Rectal smooth muscle tissue (tissue), 1 donor: Measurements from ENCODE around the gene BMAL1.

Source experiments
- H3K27ac ChIP-seq: one replicate; pipeline ENCODE4 v1.7.0; 2013; ENCODE audit warnings: low read depth, low read length, inconsistent platforms
- H3K27me3 ChIP-seq: one replicate; pipeline ENCODE4 v1.7.0; 2013; ENCODE audit warnings: low read length; ENCODE audit not compliant: control insufficient read depth, insufficient read depth
- H3K36me3 ChIP-seq: one replicate; pipeline ENCODE4 v1.7.0; 2013; ENCODE audit warnings: low read length; ENCODE audit not compliant: control insufficient read depth, insufficient read depth
- H3K4me1 ChIP-seq: one replicate; pipeline ENCODE4 v1.7.0; 2013; ENCODE audit warnings: low read length; ENCODE audit not compliant: control insufficient read depth, insufficient read depth
- H3K4me3 ChIP-seq: one replicate; pipeline ENCODE4 v1.7.0; 2013; ENCODE audit warnings: low read length
- H3K9ac ChIP-seq: one replicate; pipeline ENCODE4 v1.7.0; 2013; ENCODE audit warnings: low read length

Gene BMAL1

DNA sequence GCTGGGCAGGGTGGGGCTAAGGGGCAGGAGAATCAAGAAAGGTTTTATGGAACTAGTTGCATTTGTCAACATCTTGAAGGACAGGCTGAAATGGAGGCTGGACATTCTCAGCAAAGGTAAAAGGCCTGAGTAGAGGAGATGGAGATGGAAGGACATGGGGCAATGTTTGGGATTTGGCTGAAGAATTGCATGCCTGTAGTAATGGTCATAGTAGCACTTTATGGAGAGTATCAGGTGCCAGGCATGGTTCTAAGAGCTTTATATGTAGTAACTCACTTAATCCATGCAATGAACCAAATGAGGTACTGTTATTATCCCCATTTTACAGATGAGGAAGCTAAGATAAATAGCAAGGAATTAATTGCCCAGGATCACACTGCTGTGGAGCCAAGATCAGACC lies 23.9 kb downstream of the BMAL1 start:
- no peak overlapping the region for H3K4me3 ChIP-seq
- no peak overlapping the region for H3K27ac ChIP-seq
- H3K9ac ChIP-seq, result no peak overlapping the region
- no peaks in the 10 kb centered on the region for H3K4me1 ChIP-seq
- H3K36me3 ChIP-seq, result no peaks in the 10 kb centered on the region
- no peaks in the 10 kb centered on the region for H3K27me3 ChIP-seq

DNA sequence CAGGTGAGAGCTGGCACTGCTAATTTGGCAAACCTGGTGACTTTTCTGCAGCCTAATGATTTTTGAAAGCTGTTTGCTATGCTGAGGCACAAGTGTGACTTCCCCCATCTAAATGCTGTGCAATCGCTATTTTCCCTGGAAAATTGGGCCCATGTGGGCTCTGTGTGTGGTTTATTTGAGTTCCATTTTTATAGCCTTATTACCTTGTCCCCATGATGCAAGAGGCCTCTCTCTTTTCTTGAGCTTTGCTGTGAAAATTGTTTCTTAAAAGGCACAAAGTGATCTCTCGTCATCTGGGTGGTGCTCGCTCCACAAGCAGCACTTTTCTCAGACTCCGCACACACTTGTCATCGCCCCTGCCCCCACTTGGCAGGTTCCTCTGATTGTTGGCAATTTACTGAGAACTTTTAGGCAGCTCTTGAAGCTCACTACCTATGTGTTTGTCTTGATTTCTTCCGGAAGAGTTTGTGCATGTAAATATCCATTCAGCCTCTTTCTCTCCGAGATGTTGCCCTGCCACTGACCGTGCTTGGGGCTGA lies 24.9 kb downstream of the BMAL1 start:
- Histone ChIP-seq H3K36me3 (no peaks in the 10 kb centered on the region), H3K27me3 (no peaks in the 10 kb centered on the region), H3K4me1 (no peaks in the 10 kb centered on the region), H3K27ac (no peak overlapping the region), H3K9ac (no peak overlapping the region), H3K4me3 (no peak overlapping the region)

DNA sequence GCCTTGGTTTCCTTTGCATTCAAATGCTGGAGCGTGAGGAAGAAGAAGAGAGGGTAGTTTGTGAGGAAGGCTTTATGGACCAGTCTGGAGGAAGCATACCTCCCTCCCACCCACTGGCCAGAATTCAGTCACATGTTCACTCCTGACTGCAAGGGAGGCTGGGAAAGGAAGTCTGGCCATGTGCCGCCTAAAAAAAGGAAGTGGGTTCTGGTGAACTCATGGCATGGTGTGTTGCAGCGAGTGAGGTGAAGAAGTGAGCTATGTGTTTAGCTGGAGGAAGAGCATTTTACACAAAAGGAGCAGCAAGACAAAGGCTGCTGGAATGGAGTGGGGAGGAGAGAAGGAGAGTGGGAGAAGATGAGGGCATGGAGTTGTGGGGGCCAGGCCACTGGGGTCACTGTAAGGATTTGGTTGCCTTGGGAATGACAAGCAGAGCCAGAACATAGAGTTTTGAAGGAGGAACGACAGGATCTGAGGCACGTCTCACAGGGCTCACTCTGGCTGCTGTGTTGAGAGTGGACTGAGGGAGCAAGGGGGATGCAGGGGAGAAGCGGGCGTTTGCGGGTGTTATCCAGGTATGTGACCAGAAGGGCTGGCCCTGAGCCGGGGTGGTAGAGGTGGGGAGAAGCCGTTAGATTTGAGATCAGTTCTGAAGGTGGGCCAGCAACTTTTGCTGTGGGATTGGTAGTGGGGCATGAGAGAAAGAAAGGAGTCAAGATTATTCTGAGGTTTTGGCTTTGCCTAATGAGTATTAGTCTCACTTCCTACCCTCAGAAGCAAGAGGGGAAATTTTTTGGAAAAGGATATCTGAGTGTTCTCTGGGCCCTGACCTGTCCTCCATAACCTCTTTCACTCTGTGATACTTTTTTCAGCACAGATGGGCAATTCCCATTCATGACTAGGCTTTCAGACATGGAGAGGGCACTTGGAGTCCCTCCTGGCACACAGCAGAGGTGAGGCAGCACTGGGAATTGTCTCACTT lies 26.4 kb downstream of the BMAL1 start:
- no peaks in the 10 kb centered on the region for H3K36me3 ChIP-seq
- no peaks in the 10 kb centered on the region for H3K27me3 ChIP-seq
- H3K4me1 ChIP-seq, result no peaks in the 10 kb centered on the region
- H3K27ac ChIP-seq, result no peak overlapping the region
- H3K9ac ChIP-seq, result no peak overlapping the region
- no peak overlapping the region for H3K4me3 ChIP-seq

DNA sequence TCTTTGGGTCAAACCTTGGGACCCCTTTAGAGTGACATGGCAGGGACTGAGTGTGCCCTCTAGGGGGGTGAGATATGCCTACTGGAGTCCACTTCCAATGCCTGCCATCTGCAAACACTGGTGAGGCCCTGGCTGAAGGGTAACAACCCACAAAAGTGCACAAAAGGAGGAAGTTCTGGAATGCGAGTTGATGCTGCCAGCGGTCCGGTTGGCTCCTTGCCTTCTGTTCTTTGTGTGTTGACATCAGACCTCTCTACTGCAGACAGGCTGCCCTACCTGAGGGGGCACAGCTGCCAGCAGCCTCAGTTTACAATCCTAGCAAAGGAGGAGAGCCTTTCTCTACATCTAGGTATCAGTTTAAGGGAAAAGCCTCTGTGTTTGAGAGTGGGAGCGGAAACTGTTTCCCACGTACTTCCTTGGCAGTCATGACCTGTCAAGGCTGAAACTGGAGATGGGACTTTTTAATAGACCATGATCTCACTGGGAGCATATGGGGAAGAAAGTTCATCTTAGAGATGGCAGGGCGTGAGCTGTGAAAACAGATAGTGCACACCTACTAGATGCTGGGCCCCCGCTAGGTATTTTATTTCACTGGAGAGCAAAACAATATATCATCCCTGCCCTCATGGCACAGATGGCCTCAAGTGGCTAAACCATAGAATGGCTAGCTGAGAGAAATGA lies 27.2 kb downstream of the BMAL1 start:
- H3K4me3 ChIP-seq, result no peak overlapping the region
- H3K36me3 ChIP-seq, result no peaks in the 10 kb centered on the region
- H3K27ac ChIP-seq, result no peak overlapping the region
- no peaks in the 10 kb centered on the region for H3K27me3 ChIP-seq
- H3K9ac ChIP-seq, result no peak overlapping the region
- no peaks in the 10 kb centered on the region for H3K4me1 ChIP-seq

DNA sequence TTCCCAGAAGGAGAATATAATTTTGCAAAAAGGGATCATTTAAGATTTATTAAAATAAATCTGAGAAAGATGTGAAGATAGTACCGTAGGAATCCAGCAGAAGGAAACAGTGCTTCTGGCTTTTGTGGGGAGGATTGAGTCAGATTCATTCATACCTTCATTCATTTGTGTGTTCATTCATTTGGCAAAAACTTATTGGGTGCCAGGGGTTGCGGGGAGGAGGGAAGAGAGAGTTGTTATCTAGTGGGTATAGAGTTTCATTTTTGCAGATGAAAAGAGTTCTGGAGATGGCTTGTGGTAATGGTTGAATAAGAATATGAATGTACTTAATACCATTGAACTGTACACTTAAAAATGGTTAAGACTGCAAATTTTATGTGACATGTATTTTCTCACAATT lies 31.1 kb downstream of the BMAL1 start:
- no peaks in the 10 kb centered on the region for H3K4me1 ChIP-seq
- no peak overlapping the region for H3K4me3 ChIP-seq
- H3K27ac ChIP-seq, result no peak overlapping the region
- no peaks in the 10 kb centered on the region for H3K27me3 ChIP-seq
- H3K9ac ChIP-seq, result no peak overlapping the region
- no peaks in the 10 kb centered on the region for H3K36me3 ChIP-seq

DNA sequence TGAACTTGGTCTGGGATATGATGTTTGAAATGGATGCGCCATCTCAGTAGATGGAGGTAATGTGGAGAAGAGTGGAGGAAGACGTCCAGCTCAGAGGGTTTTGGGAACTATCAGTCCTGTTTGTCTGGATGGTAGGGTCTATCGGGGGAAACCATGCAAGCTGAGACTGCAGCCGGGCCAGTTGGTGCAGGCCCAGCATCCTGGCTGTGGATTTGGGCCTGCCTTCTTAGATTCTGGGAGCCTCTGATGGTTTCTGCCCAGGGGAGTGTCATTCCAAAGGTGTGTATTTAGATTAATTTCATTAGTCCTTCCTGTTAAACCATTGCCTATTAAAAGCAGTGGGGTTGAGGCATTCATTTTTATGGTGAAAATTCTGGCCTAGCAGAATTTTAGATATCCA lies 31.6 kb downstream of the BMAL1 start:
- no peak overlapping the region for H3K27ac ChIP-seq
- no peaks in the 10 kb centered on the region for H3K27me3 ChIP-seq
- no peaks in the 10 kb centered on the region for H3K36me3 ChIP-seq
- no peaks in the 10 kb centered on the region for H3K4me1 ChIP-seq
- H3K4me3 ChIP-seq, result no peak overlapping the region
- H3K9ac ChIP-seq, result no peak overlapping the region

DNA sequence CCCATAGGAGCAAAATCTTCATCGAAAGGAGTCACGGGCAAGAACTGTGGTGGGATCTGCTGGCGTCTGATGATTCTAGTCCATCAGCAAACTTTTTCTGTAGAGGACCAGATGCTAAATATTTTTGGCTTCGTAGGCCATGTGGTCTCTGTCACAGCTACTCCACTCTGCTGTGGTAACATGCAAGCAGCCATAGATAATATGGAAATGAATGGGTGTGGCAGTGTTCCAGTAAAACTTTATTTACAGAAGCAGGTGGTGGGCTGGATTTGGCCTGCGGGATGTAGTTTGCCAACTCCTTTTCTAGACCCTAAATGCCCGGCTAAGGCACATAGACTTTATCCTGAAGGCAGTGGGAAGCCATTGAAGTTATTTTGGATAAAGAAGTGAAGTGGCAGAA lies 32.9 kb downstream of the BMAL1 start:
- no peak overlapping the region for H3K4me3 ChIP-seq
- no peaks in the 10 kb centered on the region for H3K27me3 ChIP-seq
- H3K36me3 ChIP-seq, result no peaks in the 10 kb centered on the region
- H3K27ac ChIP-seq, result no peak overlapping the region
- H3K9ac ChIP-seq, result no peak overlapping the region
- no peaks in the 10 kb centered on the region for H3K4me1 ChIP-seq

DNA sequence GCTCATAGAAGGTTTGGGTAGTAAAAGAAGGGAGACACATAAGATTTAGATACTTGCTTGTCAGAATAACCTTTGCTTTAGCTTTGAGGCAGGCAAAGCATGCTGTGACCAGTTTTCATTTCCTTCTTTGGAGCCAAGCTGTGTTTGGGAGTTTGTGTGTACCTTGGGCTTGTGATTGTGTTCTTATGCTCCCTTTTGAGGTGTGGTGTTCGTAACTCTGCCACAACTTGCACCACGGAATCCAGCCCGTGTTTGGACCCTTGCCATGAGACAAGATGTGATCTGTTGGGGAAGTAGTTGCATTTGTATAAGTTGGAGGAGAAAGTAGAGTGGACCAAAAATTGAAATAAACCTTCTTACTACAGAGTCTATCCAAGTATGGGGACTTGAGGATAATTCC lies 34.0 kb downstream of the BMAL1 start:
- no peaks in the 10 kb centered on the region for H3K27me3 ChIP-seq
- no peak overlapping the region for H3K9ac ChIP-seq
- no peak overlapping the region for H3K4me3 ChIP-seq
- no peaks in the 10 kb centered on the region for H3K36me3 ChIP-seq
- no peak overlapping the region for H3K27ac ChIP-seq
- no peaks in the 10 kb centered on the region for H3K4me1 ChIP-seq

DNA sequence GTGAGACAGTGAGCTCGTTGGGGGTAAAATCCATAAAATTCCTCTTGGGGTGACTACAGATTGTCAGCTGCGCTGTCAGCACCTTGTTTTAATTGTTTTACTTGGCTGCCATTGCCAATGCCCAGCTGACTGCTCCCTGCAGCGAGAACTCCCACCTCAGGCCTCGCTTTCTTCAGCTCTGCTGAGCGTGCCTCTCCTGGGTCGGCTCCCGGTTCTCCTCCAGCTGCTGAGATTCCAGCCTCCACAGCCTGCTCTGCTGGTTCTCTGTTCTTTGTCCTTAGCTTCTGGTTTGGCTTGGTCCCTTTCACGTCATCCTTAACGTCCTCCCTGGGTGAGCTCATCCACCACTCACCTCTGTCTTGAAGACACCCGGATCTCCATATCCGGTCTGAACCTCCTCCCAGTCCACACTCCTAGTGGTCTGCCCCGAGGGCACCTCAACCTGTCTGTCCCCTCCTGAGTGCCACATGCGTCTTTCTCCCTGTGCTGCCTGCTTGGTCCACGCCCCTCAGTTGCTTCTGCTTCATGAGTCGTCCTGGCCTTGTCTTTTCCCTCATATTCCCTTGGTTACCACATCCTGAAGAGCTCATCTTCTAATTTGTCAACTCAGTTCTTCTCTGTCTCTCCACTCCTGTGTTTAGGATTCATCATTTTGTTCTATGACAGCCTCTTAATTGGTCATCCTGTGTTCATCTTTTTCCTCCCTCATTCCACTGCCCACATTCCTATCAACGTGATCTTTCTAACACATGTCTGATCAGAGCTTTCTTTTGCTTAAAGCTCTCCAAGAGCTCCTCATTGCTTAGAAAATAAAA lies 35.6 kb downstream of the BMAL1 start:
- no peak overlapping the region for H3K9ac ChIP-seq
- H3K36me3 ChIP-seq, result no peaks in the 10 kb centered on the region
- H3K4me1 ChIP-seq, result peaks cover 3% of the 10 kb centered on the region
- H3K4me3 ChIP-seq, result no peak overlapping the region
- H3K27me3 ChIP-seq, result no peaks in the 10 kb centered on the region
- no peak overlapping the region for H3K27ac ChIP-seq

DNA sequence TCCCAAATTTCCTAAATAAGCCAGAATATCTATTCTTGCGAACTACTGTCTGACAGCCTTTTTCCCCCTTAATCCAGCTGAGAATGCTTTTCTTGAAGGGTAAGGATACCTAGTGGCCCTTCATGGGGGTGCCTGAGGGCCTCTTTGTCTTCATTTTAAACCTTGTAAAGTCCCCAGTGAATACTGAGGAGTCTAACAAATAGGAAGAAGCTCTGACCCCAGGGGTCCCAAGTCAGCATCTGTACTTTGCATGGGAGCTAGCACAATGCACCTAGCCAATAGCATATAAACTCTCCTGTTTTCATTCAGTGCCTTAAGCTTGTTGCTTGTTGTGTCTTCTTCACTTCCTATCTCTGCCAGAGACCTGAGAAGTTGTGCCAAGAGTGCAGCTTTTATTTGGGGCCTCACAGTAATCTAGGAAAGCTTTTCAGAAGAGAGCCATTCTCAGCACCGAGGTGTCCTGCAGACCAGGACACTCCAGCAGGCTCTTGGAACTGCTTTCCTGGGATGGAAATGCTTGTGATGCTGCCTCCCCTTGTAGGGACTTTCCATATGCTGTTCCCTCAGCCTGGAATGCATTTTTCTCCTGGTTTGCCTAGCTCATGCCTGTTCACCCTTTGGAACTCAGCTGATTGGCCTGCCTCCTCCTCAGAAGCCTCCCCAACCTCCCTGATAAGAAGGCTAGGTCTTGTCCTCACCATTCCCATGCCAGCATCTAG lies 37.2 kb downstream of the BMAL1 start:
- H3K27me3 ChIP-seq, result no peaks in the 10 kb centered on the region
- no peak overlapping the region for H3K9ac ChIP-seq
- H3K27ac ChIP-seq, result no peak overlapping the region
- H3K36me3 ChIP-seq, result no peaks in the 10 kb centered on the region
- no peak overlapping the region for H3K4me3 ChIP-seq
- peaks cover 3% of the 10 kb centered on the region for H3K4me1 ChIP-seq

DNA sequence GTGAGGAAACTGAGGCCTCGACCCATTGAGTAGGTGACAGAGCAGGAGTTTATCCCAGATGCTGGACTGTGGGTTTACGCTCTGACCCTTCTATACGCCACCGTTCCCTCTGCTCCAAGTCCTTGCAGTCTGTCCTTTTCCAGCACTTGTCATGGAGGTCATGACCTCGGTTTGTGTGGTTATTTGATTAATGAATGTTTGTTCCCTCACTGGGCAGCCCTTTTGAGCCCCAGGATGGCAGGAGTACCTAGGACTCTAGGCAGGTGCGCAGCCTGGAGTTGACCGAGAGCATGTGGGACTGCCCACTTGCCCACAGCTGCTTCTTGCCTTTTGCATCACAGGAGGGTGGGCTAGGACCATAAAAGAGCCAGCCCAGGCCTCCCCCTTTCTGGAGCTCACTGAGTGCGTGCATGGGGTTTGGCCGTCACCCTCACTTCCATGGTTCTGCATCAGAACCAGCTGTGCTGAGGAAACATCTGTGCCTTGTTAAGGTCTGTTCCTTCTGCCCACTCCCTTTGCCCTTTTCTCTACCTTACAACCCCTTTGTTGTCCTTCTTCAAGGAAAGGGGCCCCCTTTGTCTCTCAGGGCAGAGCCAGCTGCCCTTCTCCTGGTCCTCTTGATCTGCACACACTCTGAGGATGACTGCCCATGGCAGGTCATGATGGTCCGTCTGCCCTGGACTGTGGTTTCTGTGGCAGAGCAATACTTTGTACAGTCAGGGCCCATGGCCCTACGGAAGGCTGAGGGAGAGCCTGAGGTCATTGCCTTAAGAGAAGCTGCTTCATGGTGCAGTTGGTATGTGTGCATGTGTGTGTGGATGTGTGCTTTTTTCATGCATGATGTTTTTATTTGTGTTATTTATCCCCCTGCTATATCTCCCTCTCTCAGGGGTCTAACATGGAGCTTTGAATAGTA lies 38.2 kb downstream of the BMAL1 start:
- H3K36me3 ChIP-seq, result no peaks in the 10 kb centered on the region
- peaks cover 3% of the 10 kb centered on the region for H3K4me1 ChIP-seq
- H3K4me3 ChIP-seq, result no peak overlapping the region
- H3K27ac ChIP-seq, result no peak overlapping the region
- no peak overlapping the region for H3K9ac ChIP-seq
- H3K27me3 ChIP-seq, result no peaks in the 10 kb centered on the region
